ENCODE results near the gene CLCN1.
A peak's percentile ranks its signal among the peaks of the same experiment; 100 is the strongest.

DNA sequence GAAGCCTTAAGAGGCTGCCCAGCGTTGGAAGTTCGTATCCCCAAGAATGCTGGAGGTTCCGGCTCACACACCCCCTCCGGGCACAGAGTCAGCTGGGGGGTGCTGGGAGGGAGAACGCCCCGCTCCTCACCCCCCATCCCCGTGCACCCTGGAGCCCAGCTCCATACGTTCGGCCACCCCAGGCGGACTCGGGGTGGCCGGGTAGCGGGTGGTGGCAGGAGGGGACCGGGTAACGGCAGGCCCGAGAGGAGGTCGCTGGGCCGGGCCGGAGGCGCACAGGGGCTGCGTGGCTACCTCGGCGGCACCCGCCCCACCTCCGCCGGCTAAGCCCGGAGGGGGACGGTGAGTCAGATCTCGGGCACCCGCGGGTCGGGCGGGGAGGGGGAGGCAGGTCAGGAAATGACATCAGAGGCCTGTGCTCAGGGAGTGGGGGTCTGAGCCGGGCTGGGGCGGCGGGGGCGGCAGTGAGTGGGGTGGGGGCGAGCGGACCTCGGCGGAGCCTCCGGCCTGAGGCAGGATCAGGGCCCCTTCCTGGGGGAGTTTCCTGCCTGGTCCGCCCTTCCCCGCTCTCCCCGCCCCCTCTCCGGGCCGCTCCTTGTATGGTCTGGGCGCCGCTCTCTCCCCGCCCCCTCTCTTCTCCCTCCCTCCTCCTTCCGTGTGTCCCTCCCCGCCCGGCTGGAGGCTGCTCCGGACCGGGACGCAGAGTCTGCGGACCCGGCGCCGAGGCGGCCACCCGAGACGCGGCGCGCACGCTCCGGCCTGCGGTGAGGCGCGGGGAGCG is 64.9 kb downstream of the CLCN1 start, which contains the start of gene ZYX:
- TF ChIP-seq, protein P1, sequence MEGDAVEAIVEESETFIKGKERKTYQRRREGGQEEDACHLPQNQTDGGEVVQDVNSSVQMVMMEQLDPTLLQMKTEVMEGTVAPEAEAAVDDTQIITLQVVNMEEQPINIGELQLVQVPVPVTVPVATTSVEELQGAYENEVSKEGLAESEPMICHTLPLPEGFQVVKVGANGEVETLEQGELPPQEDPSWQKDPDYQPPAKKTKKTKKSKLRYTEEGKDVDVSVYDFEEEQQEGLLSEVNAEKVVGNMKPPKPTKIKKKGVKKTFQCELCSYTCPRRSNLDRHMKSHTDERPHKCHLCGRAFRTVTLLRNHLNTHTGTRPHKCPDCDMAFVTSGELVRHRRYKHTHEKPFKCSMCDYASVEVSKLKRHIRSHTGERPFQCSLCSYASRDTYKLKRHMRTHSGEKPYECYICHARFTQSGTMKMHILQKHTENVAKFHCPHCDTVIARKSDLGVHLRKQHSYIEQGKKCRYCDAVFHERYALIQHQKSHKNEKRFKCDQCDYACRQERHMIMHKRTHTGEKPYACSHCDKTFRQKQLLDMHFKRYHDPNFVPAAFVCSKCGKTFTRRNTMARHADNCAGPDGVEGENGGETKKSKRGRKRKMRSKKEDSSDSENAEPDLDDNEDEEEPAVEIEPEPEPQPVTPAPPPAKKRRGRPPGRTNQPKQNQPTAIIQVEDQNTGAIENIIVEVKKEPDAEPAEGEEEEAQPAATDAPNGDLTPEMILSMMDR (IDR thresholded peaks at IDR 0.05): no peak
- TF ChIP-seq POLR2A (IDR thresholded peaks at IDR 0.05): peak; percentile 89 to 93 (median 90)
